ENCODE measurements around the gene RTEL1.

RTEL1 gene

GRCh38 chr20:63732118-63733095, 74.3 kb downstream of the RTEL1 start:
- no peak for DNase-seq

DNA sequence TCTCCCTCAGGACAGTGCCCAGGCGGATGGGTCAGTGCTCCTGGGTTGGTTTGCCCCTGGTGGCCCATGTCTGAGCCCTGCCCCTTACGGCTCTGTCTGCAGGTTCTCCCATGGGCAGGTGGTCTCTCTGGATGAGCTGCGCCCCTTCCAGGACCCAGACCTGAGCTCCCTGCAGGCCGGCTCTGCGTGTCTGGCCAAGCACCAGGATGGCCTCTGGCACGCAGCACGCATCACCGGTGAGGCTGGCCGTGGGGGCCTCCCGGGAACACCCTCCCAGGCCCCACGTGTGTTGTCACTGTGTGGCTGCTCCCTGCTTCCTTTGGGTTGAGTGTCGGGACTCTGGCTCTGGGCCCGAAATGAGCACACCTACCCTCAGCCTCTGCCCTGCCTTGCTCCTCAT, 75.0 kb downstream of the RTEL1 start:
- no peak for DNase-seq

DNA sequence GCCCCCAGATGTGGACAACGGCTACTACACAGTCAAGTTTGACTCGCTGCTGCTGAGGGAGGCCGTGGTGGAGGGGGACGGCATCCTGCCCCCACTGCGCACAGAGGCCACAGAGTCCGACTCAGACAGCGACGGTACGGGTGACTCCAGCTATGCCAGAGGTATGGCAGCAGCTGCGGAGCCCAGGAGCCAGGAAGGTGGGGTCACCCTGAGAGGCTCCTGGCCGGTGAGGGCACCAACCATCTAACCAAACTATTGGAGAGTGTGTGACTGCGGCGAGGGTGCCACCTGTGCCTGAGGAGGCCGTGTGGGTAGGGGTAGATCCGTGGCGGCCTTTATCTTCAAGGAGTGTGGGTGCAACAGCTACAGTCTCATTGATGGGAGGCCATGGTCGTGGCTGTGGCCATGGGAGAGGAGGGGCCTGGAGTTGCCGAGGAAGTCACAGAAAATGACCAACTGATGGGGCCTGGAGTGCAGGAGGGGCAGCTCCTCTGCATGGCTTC, 75.5 kb downstream of the RTEL1 start:
- no peak for DNase-seq

DNA sequence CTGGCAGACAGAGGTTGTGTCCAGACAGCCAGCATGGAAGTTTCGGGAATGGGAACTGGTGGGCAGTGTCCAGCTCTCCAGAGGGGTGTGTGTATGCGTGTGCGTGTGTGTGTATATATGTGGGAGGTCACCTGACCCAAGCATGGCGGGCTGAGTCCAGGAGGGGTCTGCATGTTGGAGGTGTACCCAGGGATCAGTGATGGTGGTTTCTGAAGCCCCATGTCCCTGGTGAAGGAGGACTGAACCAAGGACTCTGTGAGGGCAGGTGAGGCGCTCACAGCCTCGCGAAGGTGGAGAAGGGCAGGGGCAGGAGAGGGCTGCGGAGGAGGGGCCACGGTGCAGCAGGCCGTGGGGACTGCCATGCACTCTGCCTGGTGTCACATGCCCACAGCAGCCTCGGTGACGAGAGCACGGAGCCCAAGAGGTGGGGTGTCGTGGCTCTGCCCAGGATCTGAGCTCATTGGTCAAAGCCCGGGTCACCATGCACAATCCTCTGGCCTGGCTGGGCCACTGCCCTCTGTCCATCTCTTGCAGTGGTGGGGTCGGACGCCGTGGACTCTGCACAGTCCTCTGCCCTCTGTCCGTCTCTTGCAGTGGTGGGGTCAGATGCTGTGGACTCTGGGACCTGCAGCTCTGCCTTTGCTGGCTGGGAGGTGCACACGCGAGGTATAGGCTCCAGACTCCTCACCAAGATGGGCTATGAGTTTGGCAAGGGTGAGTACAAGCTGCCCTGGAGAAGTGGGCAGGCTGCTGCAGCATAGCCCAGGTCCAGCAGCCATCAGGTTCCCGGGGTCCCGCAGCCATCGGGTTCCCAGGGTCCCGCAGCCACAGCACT, 76.2 kb downstream of the RTEL1 start:
- DNase-seq, result no peak

- DNase-seq, result no peak
Measured at GRCh38 chr20:63734946-63735858, 77.1 kb downstream of the RTEL1 start.

- no peak for DNase-seq
Measured at GRCh38 chr20:63735859-63736718, 78.0 kb downstream of the RTEL1 start, which contains the start of gene LIME1. TSS of gene LIME1 (plus strand) at chr20:63736664. CDS start at chr20:63737550, 886 bp downstream.

DNA sequence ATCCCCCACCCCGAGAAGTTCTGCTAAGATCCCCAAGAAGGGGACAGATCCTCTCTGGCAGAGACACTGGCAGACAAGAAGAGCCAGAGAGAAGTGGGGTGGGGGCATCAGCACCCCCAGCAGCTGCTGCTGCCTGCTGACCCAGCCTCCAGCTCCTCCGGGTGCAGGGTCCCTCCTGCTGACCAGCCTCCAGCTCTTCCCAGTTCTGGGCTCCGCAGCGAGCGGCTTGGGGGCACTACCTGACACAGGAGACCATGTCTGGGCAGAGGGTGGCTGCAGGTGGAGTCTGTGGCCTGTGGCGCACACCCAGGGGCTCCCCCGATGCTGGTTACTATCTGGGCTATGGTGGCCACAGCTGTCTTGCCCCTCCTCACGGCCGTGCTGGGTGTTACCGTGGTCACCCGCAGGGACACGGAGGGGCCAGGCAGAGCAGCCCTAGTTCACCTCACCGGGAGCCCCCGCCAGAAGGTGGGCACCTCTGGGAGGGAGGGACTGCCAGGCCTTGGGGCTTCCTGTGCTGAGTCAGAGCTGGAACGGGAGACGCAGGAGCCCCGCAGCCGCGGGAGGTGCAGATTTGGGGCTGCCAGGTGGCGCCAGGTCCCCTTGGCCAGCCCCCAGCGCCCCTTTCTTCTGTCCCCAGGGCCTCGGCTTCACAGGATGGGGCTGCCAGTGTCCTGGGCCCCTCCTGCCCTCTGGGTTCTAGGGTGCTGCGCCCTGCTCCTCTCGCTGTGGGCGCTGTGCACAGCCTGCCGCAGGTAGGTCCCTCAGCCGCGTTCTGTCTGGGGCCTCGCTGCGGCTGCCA, 79.0 kb downstream of the RTEL1 start:
- no peak for DNase-seq

DNA sequence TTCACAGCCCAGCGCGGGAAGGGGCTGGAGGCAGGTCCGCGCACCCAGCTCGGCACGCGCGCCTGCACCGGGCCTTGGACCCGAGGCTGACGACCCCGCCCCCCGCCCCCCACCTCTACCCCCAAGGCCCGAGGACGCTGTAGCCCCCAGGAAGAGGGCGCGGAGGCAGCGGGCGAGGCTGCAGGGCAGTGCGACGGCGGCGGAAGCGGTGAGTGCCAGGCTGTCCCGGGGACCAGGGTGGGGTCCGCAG, 79.5 kb downstream of the RTEL1 start:
- DNase-seq, result no peak

DNA sequence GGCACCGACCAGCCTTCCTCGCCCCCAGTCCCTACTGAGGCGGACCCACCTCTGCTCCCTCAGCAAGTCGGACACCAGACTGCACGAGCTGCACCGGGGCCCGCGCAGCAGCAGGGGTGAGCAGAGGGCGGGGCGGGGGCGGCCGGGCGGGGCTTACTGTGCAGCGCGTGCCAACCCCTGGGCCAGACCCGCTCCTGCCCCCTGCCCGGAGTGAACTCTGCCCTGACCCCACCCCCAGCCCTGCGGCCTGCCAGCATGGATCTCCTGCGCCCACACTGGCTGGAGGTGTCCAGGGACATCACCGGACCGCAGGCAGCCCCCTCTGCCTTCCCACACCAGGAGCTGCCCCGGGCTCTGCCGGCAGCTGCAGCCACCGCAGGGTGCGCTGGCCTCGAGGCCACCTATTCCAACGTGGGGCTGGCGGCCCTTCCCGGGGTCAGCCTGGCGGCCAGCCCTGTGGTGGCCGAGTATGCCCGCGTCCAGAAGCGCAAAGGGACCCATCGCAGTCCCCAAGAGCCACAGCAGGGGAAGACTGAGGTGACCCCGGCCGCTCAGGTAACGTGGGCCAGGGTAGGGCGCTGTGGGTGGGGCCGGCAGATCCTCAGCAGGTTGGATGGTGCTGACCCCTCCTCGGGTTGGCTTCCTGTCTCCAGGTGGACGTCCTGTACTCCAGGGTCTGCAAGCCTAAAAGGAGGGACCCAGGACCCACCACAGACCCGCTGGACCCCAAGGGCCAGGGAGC, 80.0 kb downstream of the RTEL1 start:
- DNase-seq, result no peak

DNA sequence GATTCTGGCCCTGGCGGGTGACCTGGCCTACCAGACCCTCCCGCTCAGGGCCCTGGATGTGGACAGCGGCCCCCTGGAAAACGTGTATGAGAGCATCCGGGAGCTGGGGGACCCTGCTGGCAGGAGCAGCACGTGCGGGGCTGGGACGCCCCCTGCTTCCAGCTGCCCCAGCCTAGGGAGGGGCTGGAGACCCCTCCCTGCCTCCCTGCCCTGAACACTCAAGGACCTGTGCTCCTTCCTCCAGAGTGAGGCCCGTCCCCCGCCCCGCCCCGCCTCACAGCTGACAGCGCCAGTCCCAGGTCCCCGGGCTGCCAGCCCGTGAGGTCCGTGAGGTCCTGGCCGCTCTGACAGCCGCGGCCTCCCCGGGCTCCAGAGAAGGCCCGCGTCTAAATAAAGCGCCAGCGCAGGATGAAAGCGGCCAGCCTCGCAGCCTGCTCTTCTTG, 80.6 kb downstream of the RTEL1 start:
- no peak for DNase-seq

- DNase-seq, result peak; percentile 60
Measured at GRCh38 chr20:63739130-63740069, 81.3 kb downstream of the RTEL1 start, which contains the start of gene SLC2A4RG. TSS of gene SLC2A4RG (plus strand) at chr20:63739776. CDS start at chr20:63739913, 137 bp downstream.

DNA sequence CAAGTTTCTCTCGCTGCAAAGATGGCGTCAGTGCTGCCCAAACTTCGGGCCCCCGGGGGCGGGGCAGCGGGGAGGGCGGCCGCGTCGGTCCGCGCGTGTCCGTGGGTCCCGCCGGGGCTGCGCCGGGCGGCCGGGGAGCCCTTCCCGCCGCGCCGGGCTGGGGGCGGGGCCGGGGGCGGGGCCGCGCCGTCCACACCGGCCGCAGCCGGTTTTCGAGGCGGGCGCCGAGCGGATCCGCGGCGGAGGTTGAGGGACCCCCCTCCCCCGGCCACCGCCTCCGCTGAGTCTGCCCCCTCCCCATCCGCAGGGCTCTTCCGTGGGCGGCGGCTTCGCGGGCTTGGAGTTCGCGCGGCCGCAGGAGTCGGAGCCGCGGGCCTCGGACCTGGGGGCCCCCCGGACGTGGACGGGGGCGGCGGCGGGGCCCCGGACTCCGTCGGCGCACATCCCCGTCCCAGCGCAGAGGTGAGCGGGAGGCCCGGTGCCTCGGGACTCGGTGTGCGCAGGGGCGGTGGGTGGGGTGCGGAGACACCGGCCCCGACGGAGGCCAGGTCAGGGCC, 82.0 kb downstream of the RTEL1 start:
- DNase-seq, result peak; percentile 32

- DNase-seq, result peak; percentile 71
Measured at GRCh38 chr20:63740627-63741353, 82.7 kb downstream of the RTEL1 start.

GRCh38 chr20:63741354-63741675, 83.2 kb downstream of the RTEL1 start:
- DNase-seq, result no peak

GRCh38 chr20:63741676-63742380, 83.7 kb downstream of the RTEL1 start:
- DNase-seq, result no peak

DNA sequence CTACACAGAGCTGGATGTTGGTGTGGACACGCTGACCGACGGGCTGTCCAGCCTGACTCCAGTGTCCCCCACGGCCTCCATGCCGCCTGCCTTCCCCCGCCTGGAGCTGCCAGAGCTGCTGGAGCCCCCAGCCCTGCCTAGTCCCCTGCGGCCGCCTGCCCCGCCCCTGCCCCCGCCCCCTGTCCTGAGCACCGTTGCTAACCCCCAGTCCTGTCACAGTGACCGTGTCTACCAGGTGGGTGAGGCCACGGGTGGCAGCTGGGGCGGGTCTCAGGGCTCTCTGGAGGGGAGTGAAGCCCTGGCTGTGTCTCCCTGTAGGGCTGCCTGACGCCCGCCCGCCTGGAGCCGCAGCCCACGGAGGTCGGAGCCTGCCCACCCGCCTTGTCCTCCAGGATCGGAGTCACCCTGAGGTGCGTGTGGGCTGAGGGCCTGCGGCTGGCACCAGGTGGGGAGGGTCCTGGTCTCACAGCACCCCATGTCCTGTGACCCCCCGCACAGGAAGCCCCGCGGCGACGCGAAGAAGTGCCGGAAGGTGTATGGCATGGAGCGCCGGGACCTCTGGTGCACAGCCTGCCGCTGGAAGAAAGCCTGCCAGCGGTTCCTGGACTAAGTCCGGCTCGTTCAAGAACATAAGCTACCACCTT, 84.4 kb downstream of the RTEL1 start:
- no peak for DNase-seq

All from NCI-H2029 (cell line).